Stimulated activated CD4-positive, alpha-beta T cell treated with anti-CD3 and anti-CD28 coated beads, Interleukin-15, amount 100 ng/mL, for 1 hour (primary cell): ENCODE measurements around the gene MADCAM1.

ENCODE experiments used
- DNase-seq, 2 donors: peaks; one replicate each; pipeline ENCODE4 v3.0.0-alpha.2; 2020; ENCODE audit warnings: low read depth in 1 of 2, low spot score in 1 of 2

Gene MADCAM1

GRCh38 chr19:531009-531752 is 34.9 kb downstream of the MADCAM1 start:
- peak; percentile 86 to 91 for DNase-seq

- DNase-seq = no peak
These were observed 35.7 kb downstream of the MADCAM1 start, which contains the start of gene CDC34 for GRCh38 chr19:531753-532560. TSS of gene CDC34 (plus strand) at chr19:531760. CDS start at chr19:531932, 172 bp downstream.

- no peak for DNase-seq
These were observed 36.5 kb downstream of the MADCAM1 start for GRCh38 chr19:532561-533363.

GRCh38 chr19:533364-534058 is 37.2 kb downstream of the MADCAM1 start:
- DNase-seq = no peak

- no peak for DNase-seq
These were observed 37.8 kb downstream of the MADCAM1 start for GRCh38 chr19:534088-534487.

GRCh38 chr19:535017-535835 is 38.9 kb downstream of the MADCAM1 start:
- DNase-seq = no peak

- DNase-seq = no peak
These were observed 40.0 kb downstream of the MADCAM1 start for GRCh38 chr19:536031-536880.

GRCh38 chr19:536881-537404 is 40.7 kb downstream of the MADCAM1 start:
- DNase-seq = no peak

GRCh38 chr19:538641-539428 is 42.5 kb downstream of the MADCAM1 start:
- no peak for DNase-seq

- no peak for DNase-seq
These were observed 43.2 kb downstream of the MADCAM1 start for GRCh38 chr19:539429-540030.

GRCh38 chr19:540867-541637 is 44.8 kb downstream of the MADCAM1 start:
- no peak for DNase-seq

- no peak for DNase-seq
These were observed 45.4 kb downstream of the MADCAM1 start for GRCh38 chr19:541699-542098.

- DNase-seq = no peak
These were observed 46.0 kb downstream of the MADCAM1 start for GRCh38 chr19:542173-542866.

- peak; percentile 54 for DNase-seq
These were observed 47.8 kb downstream of the MADCAM1 start, which contains the start of gene GZMM for GRCh38 chr19:543910-544608. TSS of gene GZMM (plus strand) at chr19:544053. CDS start at chr19:544072, 19 bp downstream.

- no peak for DNase-seq
These were observed 50.8 kb downstream of the MADCAM1 start for GRCh38 chr19:547117-547516.
